ENCODE results near the gene TDP2. TPM values are rescaled to one million over a fixed set of nuclear protein-coding genes. Genes with fewer than 3 reads are reported as not detected.
A peak's percentile ranks its signal among the peaks of the same experiment; 100 is the strongest.
"Not testable (repeated sequence)": the region's sequence is repeated elsewhere in the genome, so short reads cannot be mapped to it uniquely, and the experiment has no call there.

Gene TDP2
- total RNA-seq, 1 donor from 2014 or later = 56.9 TPM

- H3K36me3 Mint-ChIP-seq (ENCODE audit: unreplicated experiment) = no peaks in the 10 kb centered on the region
- H3K4me3 Mint-ChIP-seq (ENCODE audit: unreplicated experiment) = no peak overlapping the region
- no peak for TF ChIP-seq CTCF (IDR thresholded peaks at IDR 0.05; ENCODE audit: partially characterized antibody, unreplicated experiment)
- DNase-seq = no peak
- peaks cover 4% of the 10 kb centered on the region for H3K9me3 Mint-ChIP-seq (ENCODE audit: unreplicated experiment)
- H3K4me1 Mint-ChIP-seq (ENCODE audit: low read depth, unreplicated experiment) = peaks cover 2% of the 10 kb centered on the region
- no peak overlapping the region for H3K27ac Mint-ChIP-seq (ENCODE audit: unreplicated experiment)
- H3K27me3 Mint-ChIP-seq (ENCODE audit: unreplicated experiment) = peaks cover 2% of the 10 kb centered on the region
Measured at GRCh38 chr6:24648276-24648675, 18.4 kb downstream of the TDP2 start.

DNA sequence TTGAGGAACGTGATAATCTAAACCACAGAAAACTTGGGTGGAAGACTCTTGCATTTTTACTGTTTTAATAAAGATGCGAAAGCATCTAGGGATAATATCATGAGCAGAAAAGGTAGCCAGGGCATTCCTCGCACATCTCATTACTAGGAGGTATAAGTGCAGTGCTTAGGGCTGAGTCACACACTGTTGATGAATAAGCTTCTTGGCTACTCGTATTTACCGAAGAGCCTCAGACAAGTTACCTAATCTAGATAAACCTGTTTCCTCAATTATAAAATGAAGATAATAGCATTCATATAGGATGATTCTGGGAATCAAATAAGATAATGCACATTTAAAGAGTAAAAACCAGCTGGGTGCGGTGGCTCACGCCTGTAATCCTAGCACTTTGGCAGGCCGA lies 19.9 kb downstream of the TDP2 start:
- Mint-ChIP-seq H3K4me1 (ENCODE audit: low read depth, unreplicated experiment) (no peaks in the 10 kb centered on the region), H3K27me3 (ENCODE audit: unreplicated experiment) (peaks cover 2% of the 10 kb centered on the region), H3K4me3 (ENCODE audit: unreplicated experiment) (peak overlapping the region; percentile 94), H3K36me3 (ENCODE audit: unreplicated experiment) (no peaks in the 10 kb centered on the region), H3K9me3 (ENCODE audit: unreplicated experiment) (peaks cover 4% of the 10 kb centered on the region), H3K27ac (ENCODE audit: unreplicated experiment) (no peak overlapping the region)
- TF ChIP-seq CTCF (IDR thresholded peaks at IDR 0.05; ENCODE audit: partially characterized antibody, unreplicated experiment) = no peak
- no peak for DNase-seq

GRCh38 chr6:24644377-24644776 lies 22.3 kb downstream of the TDP2 start:
- peaks cover 2% of the 10 kb centered on the region for H3K27me3 Mint-ChIP-seq (ENCODE audit: unreplicated experiment)
- TF ChIP-seq CTCF (IDR thresholded peaks at IDR 0.05; ENCODE audit: partially characterized antibody, unreplicated experiment) = no peak

DNA sequence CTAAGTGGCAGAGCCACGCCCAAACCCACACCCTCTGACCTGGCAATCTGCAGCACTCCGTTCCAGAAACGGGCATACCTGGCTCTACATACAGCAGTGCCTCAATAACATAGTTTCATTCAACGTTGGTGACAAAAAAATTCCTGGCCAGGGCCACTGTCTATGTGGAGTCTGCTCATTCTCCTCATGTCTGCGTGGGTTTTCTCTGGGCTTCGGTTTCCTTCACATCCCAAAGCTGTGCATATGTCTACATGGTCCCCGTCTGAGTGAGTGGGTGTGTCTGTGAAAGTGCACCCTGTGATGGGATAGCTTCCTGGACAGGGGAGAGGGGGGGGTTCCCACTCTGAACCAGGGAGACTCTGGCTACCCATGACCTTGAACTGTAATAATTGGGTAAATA lies 22.8 kb downstream of the TDP2 start:
- Mint-ChIP-seq H3K4me3 (ENCODE audit: unreplicated experiment) (no peak overlapping the region), H3K27me3 (ENCODE audit: unreplicated experiment) (peaks cover 2% of the 10 kb centered on the region), H3K27ac (ENCODE audit: unreplicated experiment) (no peak overlapping the region), H3K36me3 (ENCODE audit: unreplicated experiment) (peaks cover 6% of the 10 kb centered on the region), H3K4me1 (ENCODE audit: low read depth, unreplicated experiment) (no peaks in the 10 kb centered on the region), H3K9me3 (ENCODE audit: unreplicated experiment) (peaks cover 4% of the 10 kb centered on the region)
- no peak for DNase-seq
- TF ChIP-seq CTCF (IDR thresholded peaks at IDR 0.05; ENCODE audit: partially characterized antibody, unreplicated experiment) = no peak

More at GRCh38 chr6:24644377-24644776, 22.3 kb downstream of the TDP2 start:
- H3K9me3 Mint-ChIP-seq (ENCODE audit: unreplicated experiment) = peaks cover 4% of the 10 kb centered on the region
- H3K36me3 Mint-ChIP-seq (ENCODE audit: unreplicated experiment) = peaks cover 6% of the 10 kb centered on the region
- no peak overlapping the region for H3K27ac Mint-ChIP-seq (ENCODE audit: unreplicated experiment)
- H3K4me3 Mint-ChIP-seq (ENCODE audit: unreplicated experiment) = no peak overlapping the region
- DNase-seq = no peak
- no peaks in the 10 kb centered on the region for H3K4me1 Mint-ChIP-seq (ENCODE audit: low read depth, unreplicated experiment)

DNA sequence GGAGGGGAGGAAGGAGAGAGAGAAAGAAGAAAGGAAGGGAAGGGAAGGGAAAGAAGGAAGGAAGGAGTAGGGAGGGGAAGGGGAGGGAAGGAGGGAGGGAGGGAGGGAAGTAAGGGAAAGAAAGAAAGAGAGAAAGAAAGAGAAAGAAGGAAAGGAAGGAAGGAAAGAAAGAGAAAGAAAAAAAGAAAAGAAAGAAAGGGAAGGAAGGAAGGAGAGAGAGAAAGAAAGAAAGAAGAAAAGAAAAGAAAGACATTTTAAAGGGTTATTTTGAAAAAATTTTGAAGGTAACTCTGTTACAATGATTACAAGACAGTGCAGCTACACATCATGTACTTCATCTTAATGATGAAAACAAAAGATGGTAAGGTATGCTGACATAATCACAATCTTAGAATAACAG lies 24.6 kb downstream of the TDP2 start:
- Mint-ChIP-seq H3K4me1 (ENCODE audit: low read depth, unreplicated experiment) (no peaks in the 10 kb centered on the region), H3K9me3 (ENCODE audit: unreplicated experiment) (peaks cover 6% of the 10 kb centered on the region), H3K4me3 (ENCODE audit: unreplicated experiment) (no peak overlapping the region), H3K36me3 (ENCODE audit: unreplicated experiment) (peaks cover 6% of the 10 kb centered on the region), H3K27me3 (ENCODE audit: unreplicated experiment) (peaks cover 2% of the 10 kb centered on the region), H3K27ac (ENCODE audit: unreplicated experiment) (no peak overlapping the region)
- DNase-seq = no peak
- no peak for TF ChIP-seq CTCF (IDR thresholded peaks at IDR 0.05; ENCODE audit: partially characterized antibody, unreplicated experiment)

GRCh38 chr6:24640631-24641030 lies 26.1 kb downstream of the TDP2 start:
- not testable (repeated sequence) for H3K9me3 Mint-ChIP-seq (ENCODE audit: unreplicated experiment); H3K27me3 Mint-ChIP-seq (ENCODE audit: unreplicated experiment); H3K4me1 Mint-ChIP-seq (ENCODE audit: low read depth, unreplicated experiment); H3K36me3 Mint-ChIP-seq (ENCODE audit: unreplicated experiment); H3K27ac Mint-ChIP-seq (ENCODE audit: unreplicated experiment); H3K4me3 Mint-ChIP-seq (ENCODE audit: unreplicated experiment); DNase-seq

Measured in glutamatergic neuron (in vitro differentiated cells).